Measurements from ENCODE around the gene TRIM26. TPM values are rescaled to one million over a fixed set of nuclear protein-coding genes. Genes with fewer than 3 reads are reported as not detected.

Gene TRIM26
- total RNA-seq, 2 donors from 2014 or later, result 20.0 to 27.8 TPM

DNA sequence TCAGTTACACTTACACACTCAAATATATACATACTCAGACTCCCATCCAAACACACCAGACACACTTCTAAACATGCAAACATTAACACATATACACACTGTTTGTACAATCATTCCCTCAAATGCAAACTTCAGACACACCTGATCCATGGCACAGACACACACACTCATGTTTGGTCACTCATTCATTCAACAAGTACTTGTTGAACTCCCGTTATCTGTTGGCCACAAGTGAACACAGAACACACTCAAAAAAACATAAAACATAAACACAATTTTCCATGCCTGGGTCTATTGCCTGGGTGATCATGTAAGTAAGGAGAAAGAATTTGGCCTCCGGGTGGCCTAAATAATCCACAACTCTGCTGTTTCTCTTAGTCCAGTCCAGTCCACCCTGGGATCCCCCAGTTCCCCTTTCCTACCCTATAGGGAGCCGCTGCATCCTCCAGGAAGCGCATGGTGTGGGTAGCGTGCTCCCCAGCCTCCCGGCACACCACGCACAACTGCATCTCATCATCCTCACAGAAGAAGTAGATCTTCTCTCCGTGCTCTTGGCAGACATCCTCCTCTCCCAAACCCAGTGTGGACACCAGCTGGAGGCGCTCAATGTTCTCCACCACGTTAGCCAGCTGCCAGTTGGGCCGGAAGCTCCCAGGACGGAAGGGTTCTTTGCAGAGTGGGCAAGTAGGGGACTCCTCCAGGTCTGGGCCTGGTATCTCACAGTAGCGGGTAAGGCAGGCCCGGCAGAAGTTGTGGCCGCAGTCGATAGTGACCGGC lies 53.0 kb downstream of the TRIM26 start:
- no peak for DNase-seq (ENCODE audit: low spot score)
- TF ChIP-seq, protein P1, sequence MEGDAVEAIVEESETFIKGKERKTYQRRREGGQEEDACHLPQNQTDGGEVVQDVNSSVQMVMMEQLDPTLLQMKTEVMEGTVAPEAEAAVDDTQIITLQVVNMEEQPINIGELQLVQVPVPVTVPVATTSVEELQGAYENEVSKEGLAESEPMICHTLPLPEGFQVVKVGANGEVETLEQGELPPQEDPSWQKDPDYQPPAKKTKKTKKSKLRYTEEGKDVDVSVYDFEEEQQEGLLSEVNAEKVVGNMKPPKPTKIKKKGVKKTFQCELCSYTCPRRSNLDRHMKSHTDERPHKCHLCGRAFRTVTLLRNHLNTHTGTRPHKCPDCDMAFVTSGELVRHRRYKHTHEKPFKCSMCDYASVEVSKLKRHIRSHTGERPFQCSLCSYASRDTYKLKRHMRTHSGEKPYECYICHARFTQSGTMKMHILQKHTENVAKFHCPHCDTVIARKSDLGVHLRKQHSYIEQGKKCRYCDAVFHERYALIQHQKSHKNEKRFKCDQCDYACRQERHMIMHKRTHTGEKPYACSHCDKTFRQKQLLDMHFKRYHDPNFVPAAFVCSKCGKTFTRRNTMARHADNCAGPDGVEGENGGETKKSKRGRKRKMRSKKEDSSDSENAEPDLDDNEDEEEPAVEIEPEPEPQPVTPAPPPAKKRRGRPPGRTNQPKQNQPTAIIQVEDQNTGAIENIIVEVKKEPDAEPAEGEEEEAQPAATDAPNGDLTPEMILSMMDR (IDR thresholded peaks at IDR 0.05), result no peak
- H3K27me3 ChIP-seq, result no peaks in the 10 kb centered on the region

DNA sequence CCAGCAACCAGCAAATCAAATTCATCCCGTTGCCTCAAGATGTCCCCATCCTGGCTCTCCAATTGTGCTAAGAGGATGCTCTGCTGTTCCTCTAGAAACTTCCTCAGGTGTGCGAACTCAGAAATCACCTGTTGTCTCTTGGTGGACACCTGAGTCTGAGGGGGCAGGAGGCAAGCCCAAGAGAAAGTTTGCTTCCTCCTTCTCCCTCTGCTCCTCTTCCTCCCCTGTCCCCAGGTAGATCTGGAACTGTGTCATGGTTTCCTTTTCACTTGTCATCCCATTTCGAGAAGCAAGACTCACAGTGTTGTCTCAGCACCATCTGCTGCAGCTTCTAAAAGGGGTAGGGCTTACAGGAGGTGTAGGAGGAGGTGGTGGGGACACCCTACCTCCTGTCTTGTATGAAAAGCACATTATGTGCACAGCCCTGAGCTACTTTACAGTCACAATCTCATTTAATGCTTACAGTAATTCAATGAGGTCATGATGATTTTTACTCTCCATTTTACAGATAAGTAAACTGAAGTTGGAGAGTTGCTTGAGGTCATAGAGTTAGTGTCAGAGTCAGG lies 54.6 kb downstream of the TRIM26 start:
- no peak for DNase-seq (ENCODE audit: low spot score)

More for the DNA sequence above, 53.0 kb downstream of the TRIM26 start:
- H3K36me3 ChIP-seq, result no peaks in the 10 kb centered on the region
- H3K4me1 ChIP-seq, result peaks cover 0 to 10% of the 10 kb centered on the region in 2 donors
- no peak overlapping the region for H3K27ac ChIP-seq
- no peaks in the 10 kb centered on the region for H3K9me3 ChIP-seq
- no peak overlapping the region for H3K4me3 ChIP-seq

DNA sequence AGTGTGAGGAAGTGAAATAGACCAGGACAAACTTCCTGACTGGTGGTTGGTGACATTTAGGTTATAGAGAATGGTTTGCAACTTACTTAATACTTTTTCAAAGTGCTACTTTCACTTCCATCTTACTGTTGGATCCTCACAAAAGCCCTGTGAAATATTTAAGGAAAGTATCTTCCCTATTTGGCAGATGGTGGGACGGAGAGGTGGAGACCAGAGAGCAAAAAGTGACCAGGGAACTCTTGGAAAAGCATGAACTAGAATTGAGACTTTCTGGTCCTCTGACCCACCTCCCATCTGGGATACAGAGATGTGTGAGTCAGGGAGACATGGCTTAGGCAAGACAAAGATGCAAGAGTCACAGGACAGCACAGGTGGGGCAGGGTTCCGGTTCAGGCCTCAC lies 55.2 kb downstream of the TRIM26 start:
- Histone ChIP-seq H3K4me1 (peaks cover 0 to 10% of the 10 kb centered on the region in 2 donors), H3K4me3 (no peak overlapping the region), H3K36me3 (no peaks in the 10 kb centered on the region), H3K27me3 (no peaks in the 10 kb centered on the region), H3K27ac (no peak overlapping the region), H3K9me3 (no peaks in the 10 kb centered on the region)
- TF ChIP-seq, protein P1 (IDR thresholded peaks at IDR 0.05), result no peak
- DNase-seq (ENCODE audit: low spot score), result no peak

More for the DNA sequence above, 54.6 kb downstream of the TRIM26 start:
- Histone ChIP-seq H3K9me3 (no peaks in the 10 kb centered on the region), H3K4me1 (peaks cover 0 to 10% of the 10 kb centered on the region in 2 donors), H3K4me3 (no peak overlapping the region), H3K36me3 (no peaks in the 10 kb centered on the region), H3K27ac (no peak overlapping the region), H3K27me3 (no peaks in the 10 kb centered on the region)
- TF ChIP-seq, protein P1 (IDR thresholded peaks at IDR 0.05), result no peak

DNA sequence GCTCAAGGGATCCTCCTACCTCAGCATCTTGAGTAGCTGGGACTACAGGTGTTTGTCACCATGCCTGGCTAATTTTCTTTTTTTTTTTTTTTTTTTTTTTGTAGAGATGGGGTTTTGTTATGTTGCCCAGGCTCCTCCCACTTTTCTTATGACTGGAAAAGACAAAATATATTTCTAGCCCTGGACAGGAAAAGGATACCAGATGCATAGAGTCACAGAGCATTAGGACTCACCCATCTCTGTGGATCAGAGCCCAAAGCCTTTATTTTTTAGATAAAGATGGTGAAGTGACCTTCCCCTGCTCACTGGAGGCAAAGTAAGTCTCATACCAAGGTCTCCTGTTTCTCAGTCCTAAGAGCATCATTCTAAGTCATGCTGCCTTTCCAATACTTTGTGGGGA lies 55.6 kb downstream of the TRIM26 start:
- DNase-seq (ENCODE audit: low spot score), result no peak
- H3K36me3 ChIP-seq, result no peaks in the 10 kb centered on the region
- no peaks in the 10 kb centered on the region for H3K27me3 ChIP-seq
- no peaks in the 10 kb centered on the region for H3K9me3 ChIP-seq
- H3K4me3 ChIP-seq, result no peak overlapping the region
- no peak overlapping the region for H3K27ac ChIP-seq
- H3K4me1 ChIP-seq, result peaks cover 0 to 10% of the 10 kb centered on the region in 2 donors
- TF ChIP-seq, protein P1 (IDR thresholded peaks at IDR 0.05), result no peak

DNA sequence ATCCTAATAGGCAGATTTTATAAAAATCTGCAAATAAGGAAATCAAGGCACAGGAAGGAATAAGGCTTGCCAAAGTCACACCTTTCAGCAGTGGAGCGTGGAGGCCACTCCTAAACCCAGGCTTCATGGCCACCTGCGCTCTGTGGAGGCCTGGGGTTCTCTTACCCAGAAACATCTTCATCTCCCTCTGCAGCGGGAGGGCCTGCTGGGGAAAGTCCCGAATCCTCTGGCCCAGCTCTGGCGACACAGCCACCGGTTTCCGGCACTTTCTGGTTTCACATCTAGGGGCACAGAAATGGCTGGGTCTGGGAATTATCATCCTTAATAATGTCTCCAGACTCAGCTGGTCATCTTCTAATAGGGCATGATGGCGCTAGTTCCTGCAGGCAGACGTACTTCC lies 56.4 kb downstream of the TRIM26 start:
- no peak overlapping the region for H3K27ac ChIP-seq
- H3K9me3 ChIP-seq, result no peaks in the 10 kb centered on the region
- no peak overlapping the region for H3K4me3 ChIP-seq
- TF ChIP-seq, protein P1 (IDR thresholded peaks at IDR 0.05), result no peak
- no peaks in the 10 kb centered on the region for H3K36me3 ChIP-seq
- DNase-seq (ENCODE audit: low spot score), result no peak
- H3K27me3 ChIP-seq, result no peaks in the 10 kb centered on the region
- H3K4me1 ChIP-seq, result peaks cover 0 to 10% of the 10 kb centered on the region in 2 donors

All from right atrium auricular region (tissue), 2 donors.